T-helper 1 cell treated with Interleukin-12 subunit alpha and Interleukin-12 subunit beta and Interleukin-4 antibody, amounts not matched to agents 30 μg/mL and 1 μg/mL, for 36 hours (primary cell): ENCODE results near the gene MOSPD3.
"Not testable (repeated sequence)": the region's sequence is repeated elsewhere in the genome, so short reads cannot be mapped to it uniquely, and the experiment has no call there.

ENCODE experiments used
- H3K27ac Mint-ChIP-seq: one replicate; pipeline ENCODE4 v1.8.0; 2021; ENCODE audit warnings: mild to moderate bottlenecking, mixed read lengths
- H3K27me3 Mint-ChIP-seq: one replicate; pipeline ENCODE4 v1.8.0; 2021; ENCODE audit warnings: low read depth, mixed read lengths
- H3K36me3 Mint-ChIP-seq: one replicate; pipeline ENCODE4 v1.8.0; 2021; ENCODE audit warnings: low read depth, mixed read lengths
- H3K4me1 Mint-ChIP-seq: one replicate; pipeline ENCODE4 v1.8.0; 2021; ENCODE audit warnings: low read depth, mixed read lengths
- H3K4me3 Mint-ChIP-seq: one replicate; pipeline ENCODE4 v1.8.0; 2021; ENCODE audit warnings: mild to moderate bottlenecking, moderate library complexity, mixed read lengths
- H3K9me3 Mint-ChIP-seq: one replicate; pipeline ENCODE4 v1.8.0; 2021; ENCODE audit warnings: mixed read lengths

The MOSPD3 gene

DNA sequence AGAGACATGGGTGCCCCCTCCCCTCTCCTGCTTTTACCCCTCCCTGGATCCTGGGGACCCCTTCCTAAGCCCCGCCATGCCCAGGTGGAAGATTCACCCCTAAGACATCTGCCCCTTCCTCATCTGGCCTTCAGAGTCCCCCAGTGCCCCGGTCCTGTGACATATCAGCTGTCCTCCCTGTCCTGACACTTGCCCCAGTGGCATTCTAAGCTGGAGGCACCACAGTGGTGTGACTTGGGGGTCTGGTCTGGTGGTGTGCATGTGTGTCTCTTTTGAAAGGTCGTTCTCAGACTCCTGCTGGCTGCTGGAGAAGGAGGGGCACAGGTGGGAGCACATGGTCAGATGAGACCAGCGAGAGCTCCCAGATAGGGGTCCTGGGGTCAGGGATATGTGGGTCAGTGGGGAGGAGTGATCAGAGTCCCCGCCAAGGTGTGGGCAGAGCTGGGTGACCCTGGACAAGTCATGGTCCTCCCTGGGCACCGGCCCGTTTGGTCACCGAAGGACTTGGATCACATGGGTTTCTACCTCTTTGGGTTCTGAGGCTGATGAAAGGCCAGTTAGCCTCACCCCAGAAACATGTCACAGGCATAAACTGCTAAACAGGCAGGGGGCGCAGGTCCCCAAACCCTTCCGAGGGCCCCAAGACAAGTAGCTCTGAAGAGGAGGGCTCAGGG is 29.7 kb downstream of the MOSPD3 start:
- no peak overlapping the region for H3K27ac Mint-ChIP-seq
- H3K4me3 Mint-ChIP-seq: no peak overlapping the region

DNA sequence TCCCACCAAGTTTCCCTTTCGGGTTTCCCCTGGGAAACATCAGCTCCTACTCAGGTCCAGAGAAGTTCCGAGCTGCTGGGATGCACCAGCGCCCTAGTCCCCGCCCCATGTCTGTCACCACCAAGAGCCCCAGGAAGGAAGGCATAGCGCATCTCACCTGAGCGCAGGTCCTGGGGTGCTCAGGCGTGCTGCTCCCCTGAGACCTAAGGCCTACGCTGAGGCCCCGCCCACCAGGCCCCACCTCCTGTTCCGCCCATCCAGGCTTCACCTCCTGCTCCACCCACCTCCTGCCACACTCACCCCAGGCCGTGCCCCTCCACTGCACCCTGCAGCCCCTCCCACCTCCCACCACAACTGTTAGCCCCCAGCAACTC is 30.2 kb downstream of the MOSPD3 start:
- no peaks in the 10 kb centered on the region for H3K36me3 Mint-ChIP-seq
- H3K4me3 Mint-ChIP-seq: no peak overlapping the region
- H3K9me3 Mint-ChIP-seq: no peaks in the 10 kb centered on the region
- no peaks in the 10 kb centered on the region for H3K4me1 Mint-ChIP-seq
- H3K27me3 Mint-ChIP-seq: peaks cover 11% of the 10 kb centered on the region
- no peak overlapping the region for H3K27ac Mint-ChIP-seq

More for the DNA sequence above, 29.7 kb downstream of the MOSPD3 start:
- Mint-ChIP-seq H3K4me1 (no peaks in the 10 kb centered on the region), H3K36me3 (no peaks in the 10 kb centered on the region), H3K27me3 (peaks cover 11% of the 10 kb centered on the region), H3K9me3 (no peaks in the 10 kb centered on the region)

DNA sequence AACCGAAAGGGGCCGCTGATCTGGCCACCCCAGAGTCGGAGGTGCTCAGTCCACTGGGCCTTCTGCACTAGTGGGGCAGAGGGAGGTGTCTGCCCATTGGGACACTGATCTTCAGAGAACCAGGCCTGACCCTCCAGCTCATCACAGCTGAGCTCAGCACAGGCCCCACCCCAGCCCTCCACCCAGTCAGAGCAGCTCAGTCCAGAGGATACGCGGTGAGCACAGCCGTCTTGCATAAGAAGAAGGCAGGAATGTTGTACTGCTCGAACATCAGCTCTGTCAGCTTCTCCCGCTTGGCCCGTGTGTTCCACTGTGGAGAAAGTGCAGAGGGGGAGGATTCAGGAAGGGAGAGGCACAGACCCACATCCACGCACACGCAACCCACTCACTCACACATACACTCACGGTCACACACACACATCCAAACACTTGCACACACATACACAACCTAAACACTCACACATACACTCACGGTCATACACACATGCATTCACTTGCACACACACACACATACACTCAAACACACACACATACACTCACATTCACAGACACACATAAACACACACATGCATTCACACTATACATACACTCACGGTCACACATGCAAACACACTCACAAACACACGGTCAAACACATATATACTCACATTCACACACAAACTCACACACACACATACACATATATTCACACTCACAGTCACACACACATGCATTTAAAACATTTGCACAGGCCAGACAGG is 37.7 kb downstream of the MOSPD3 start:
- Mint-ChIP-seq H3K27me3 (peaks cover 36% of the 10 kb centered on the region), H3K4me1 (no peaks in the 10 kb centered on the region), H3K27ac (no peak overlapping the region), H3K36me3 (no peaks in the 10 kb centered on the region), H3K4me3 (no peak overlapping the region), H3K9me3 (no peaks in the 10 kb centered on the region)

DNA sequence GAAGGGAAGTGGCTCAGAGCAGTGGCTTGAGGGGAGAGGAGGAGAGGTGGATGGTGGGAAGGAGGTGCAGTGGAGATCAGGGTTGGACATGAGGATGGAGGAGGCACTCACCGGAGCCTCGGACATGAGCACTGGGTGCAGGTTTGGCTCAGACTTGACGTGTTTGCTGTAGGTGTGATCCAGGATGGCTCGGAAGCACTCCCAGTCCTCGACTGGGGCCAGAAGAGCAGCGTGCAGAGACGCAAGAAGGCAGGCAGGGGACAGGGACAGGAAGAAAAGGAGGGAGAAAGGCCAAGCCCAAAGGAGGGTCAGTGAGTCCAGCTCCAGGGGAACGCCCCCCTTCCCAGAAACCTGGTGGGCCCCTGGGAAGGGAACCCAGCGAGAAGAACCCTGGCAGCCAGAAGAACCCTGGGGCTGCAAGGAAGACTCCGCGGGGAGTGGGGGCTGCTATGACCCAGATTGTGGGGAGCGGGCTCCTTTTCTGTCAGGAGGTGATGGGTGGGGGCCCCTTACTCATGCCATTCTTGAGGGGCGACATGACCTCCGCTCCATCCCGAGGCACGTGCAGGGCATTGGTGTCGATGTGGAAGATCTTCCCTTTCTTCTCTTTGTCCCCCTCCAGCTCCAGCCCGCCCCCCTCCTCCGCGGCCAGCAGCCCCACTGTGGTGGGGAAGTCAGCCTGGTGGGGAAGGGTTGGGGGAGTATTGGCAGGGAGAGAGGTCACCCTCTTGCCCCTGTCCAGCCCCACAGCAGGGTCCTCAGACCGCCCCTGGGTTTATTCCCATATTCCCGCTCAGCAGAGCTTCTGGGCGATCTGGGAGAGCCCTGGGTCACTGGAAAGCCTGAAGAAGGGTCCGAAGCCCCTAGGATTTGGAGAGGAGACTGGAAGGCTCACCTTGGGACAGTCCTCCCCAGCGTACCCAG is 42.8 kb downstream of the MOSPD3 start:
- Mint-ChIP-seq H3K27ac (no peak overlapping the region), H3K4me3 (no peak overlapping the region), H3K27me3 (peaks cover 59% of the 10 kb centered on the region), H3K36me3 (no peaks in the 10 kb centered on the region), H3K4me1 (peaks cover 3% of the 10 kb centered on the region), H3K9me3 (no peaks in the 10 kb centered on the region)

DNA sequence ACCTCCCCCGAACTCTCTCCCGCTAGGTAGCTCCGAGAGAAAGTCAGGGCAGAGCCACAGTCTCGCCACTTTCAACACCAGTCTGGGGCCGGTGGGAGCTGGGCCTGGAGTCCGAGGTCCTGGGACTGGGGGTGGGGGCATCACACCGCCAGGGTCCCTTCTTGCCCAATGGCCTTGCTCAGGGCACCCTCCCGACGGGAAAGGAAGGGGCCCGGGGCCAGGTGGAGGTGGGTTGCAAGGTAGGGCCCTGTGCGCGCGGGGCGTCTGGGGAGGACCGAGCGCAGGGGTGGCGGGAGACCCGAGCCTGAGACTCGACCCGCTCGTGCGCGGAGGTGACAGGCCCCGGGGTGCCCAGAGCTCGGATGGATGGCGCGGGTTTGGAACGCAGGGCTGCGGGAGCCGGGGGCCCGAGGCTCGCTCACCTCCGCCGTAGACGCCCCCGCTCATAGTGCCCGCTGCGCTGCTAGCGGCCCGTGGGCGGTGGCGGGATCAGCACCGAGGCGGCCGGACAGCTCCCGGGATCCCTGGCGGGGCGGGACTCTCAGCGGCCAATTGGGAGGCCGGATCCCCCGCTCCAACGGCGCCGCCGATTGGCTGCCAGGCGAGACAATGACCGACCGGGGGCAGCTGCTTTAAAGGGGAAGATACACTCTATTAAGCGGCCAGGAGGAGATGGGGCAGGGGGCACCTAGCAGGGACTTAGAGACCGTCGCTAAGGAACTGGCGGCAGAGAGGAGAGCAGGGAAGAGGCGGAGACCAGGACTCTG is 43.8 kb downstream of the MOSPD3 start, which contains the start of gene ACTL6B:
Gene ACTL6B (minus strand): TSS at position 541 of the 767 bp plus-strand sequence. CDS start 94 bp downstream, at position 447.
- Mint-ChIP-seq H3K27ac (no peak within 1 kb of the TSS), H3K27me3 (peaks cover 54% of the 10 kb centered on the region), H3K36me3 (no peaks in the 10 kb centered on the region), H3K4me1 (peaks cover 3% of the 10 kb centered on the region), H3K4me3 (no peak within 1 kb of the TSS), H3K9me3 (no peaks in the 10 kb centered on the region)

DNA sequence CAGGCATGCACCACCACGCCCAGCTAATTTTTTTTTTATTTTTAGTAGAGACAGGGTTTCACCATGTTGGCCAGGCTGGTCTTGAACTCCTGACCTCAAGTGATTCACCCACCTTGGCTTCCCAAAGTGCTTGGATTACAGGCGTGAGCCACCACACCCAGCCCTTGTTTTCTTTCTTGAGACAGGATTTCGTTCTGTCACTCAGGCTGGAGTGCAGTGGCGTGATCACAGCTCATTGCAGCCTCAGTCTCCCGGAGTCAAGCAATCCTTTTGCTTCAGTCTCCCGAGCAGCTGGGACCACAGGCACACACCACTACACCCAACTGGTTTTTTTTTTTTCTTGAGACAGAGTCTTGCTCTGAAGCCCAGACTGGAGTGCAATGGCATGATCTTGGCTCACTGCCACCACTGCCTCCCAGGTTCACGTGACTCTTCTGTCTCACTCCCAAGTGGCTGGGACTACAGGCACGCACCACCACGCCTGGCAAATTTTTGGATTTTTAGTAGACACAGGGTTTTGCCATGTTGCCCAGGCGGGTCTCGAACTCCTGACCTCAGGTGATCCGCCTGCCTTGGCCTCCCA is 49.9 kb downstream of the MOSPD3 start:
- not testable (repeated sequence) for H3K27ac Mint-ChIP-seq, H3K9me3 Mint-ChIP-seq, H3K36me3 Mint-ChIP-seq, H3K4me3 Mint-ChIP-seq, H3K4me1 Mint-ChIP-seq
- H3K27me3 Mint-ChIP-seq: peaks cover 25% of the 10 kb centered on the region
